ENCODE data around the gene TRIM26. TPM values are rescaled to one million over a fixed set of nuclear protein-coding genes. Genes with fewer than 3 reads are reported as not detected.

Gene TRIM26
- total RNA-seq, 4 donors from 2014 or later, result 26.9 to 46.8 (median 37.6) TPM

DNA sequence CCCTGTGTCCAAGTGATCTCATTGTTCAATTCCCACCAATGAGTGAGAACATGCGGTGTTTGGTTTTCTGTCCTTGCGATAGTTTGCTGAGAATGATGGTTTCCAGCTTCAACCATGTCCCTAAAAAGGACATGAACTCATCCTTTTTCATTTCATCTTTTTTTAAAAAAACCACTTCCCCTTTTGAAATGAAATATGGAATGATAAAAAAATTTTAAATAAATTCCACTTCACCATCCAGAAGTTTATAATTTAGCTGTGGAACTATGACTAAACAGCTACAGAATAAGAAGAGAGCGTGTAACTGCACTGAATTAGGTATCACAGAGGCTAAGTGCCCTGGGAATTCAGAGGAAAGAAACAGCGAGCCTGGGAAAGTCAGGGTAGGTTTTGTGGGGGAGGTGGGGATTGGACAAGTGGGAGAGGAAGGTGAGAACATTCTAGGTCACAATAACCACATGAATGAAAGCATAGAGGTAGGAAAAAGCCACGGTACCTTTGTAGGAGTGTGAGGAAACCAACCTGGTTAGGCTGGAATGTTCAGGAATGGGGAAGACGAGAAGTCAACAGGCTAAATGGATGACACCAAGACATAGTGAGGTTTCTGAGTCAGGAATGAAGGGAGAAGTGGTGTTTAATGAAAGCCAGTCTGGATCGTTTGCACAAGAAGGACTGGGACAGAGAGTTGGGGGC lies 63.2 kb downstream of the TRIM26 start:
- Histone ChIP-seq H3K9me3 (no peaks in the 10 kb centered on the region), H3K4me3 (no peak overlapping the region), H3K27ac (no peak overlapping the region), H3K36me3 (no peaks in the 10 kb centered on the region), H3K27me3 (peaks cover 0 to 19% of the 10 kb centered on the region in 2 donors), H3K4me1 (peaks cover 0 to 3% (median 0%) of the 10 kb centered on the region in 4 donors)
- no peak for DNase-seq (ENCODE audit: low spot score in 2 of 2)
- TF ChIP-seq POLR2A (IDR thresholded peaks at IDR 0.05) (no peak), EP300 (IDR thresholded peaks at IDR 0.05) (no peak)
- TF ChIP-seq, protein P1, sequence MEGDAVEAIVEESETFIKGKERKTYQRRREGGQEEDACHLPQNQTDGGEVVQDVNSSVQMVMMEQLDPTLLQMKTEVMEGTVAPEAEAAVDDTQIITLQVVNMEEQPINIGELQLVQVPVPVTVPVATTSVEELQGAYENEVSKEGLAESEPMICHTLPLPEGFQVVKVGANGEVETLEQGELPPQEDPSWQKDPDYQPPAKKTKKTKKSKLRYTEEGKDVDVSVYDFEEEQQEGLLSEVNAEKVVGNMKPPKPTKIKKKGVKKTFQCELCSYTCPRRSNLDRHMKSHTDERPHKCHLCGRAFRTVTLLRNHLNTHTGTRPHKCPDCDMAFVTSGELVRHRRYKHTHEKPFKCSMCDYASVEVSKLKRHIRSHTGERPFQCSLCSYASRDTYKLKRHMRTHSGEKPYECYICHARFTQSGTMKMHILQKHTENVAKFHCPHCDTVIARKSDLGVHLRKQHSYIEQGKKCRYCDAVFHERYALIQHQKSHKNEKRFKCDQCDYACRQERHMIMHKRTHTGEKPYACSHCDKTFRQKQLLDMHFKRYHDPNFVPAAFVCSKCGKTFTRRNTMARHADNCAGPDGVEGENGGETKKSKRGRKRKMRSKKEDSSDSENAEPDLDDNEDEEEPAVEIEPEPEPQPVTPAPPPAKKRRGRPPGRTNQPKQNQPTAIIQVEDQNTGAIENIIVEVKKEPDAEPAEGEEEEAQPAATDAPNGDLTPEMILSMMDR (IDR thresholded peaks at IDR 0.05), result no peak
- WGBS, 2 donors, result 64 to 65% methylated on average over 7 of the region's 7 CpGs

DNA sequence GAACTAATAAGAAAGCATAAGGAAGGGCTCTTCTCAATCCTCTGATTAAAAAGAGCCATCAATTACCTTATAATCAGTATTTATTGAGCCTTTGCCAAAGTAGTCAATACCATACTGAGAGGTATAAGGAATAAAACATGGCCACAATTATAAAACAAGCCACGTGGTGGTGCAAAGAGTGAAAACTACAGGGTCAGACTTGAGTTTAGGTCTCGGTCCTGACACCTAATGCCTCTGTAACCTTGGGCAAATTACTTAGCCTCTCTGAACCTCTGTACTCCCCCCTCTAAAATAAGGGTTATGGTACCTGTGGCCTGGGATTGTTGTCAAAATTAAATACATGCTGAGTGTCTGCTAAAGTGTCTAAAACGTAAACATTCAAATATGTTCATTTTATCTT lies 64.0 kb downstream of the TRIM26 start:
- Histone ChIP-seq H3K27ac (no peak overlapping the region), H3K27me3 (peaks cover 0 to 26% of the 10 kb centered on the region in 2 donors), H3K4me1 (no peaks in the 10 kb centered on the region), H3K9me3 (no peaks in the 10 kb centered on the region), H3K4me3 (no peak overlapping the region), H3K36me3 (no peaks in the 10 kb centered on the region)
- 52 to 62% methylated on average over 3 of the region's 3 CpGs for WGBS, 2 donors
- TF ChIP-seq POLR2A (IDR thresholded peaks at IDR 0.05) (no peak), EP300 (IDR thresholded peaks at IDR 0.05) (no peak)
- TF ChIP-seq, protein P1 (IDR thresholded peaks at IDR 0.05), result no peak
- no peak for DNase-seq (ENCODE audit: low spot score in 2 of 2)

DNA sequence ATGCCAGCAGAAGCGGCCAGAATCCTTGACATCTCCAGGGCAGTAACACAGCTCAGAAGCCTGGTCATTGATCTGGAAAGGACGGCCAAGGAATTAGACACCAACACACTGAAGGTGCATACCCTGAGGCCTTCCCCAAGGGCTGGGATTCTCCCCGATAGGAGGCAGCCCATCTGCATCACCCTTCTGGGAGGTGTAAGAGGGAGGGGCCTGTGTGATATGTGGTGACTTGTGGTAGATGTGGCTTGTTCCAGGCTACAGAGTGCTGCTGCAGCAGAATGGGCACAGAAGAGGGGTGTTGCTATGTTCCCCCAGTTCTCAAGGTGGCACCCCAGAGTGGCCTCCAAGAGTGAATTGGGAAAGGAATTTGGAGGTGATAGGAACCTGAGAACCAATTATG lies 66.1 kb downstream of the TRIM26 start:
- DNase-seq (ENCODE audit: low spot score in 2 of 2), result no peak
- 79 to 89% methylated on average over 3 of the region's 3 CpGs for WGBS, 2 donors

DNA sequence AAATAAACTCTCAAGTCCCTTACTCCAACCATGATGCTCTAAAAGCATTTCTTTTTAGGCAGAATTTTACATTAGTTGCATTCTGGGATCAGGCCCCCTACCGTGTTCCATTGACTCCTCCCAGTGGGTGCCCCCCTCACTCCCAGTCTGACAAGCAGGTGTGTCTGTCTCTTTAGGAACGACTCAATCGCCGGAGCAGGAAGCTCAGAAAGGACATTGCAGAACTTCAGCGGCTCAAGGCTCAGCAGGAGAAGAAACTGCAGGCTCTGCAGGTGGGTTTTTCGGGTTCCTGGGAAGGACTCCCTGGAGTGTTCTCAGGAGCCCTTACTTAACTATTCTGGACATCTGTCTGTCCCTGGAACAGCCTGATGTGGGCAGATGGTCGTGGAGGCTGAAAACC lies 67.4 kb downstream of the TRIM26 start:
- no peaks in the 10 kb centered on the region for H3K9me3 ChIP-seq
- TF ChIP-seq, protein P1 (IDR thresholded peaks at IDR 0.05), result no peak
- TF ChIP-seq EP300 (IDR thresholded peaks at IDR 0.05), result no peak
- TF ChIP-seq POLR2A (IDR thresholded peaks at IDR 0.05), result no peak
- DNase-seq (ENCODE audit: low spot score in 2 of 2), result no peak
- H3K36me3 ChIP-seq, result no peaks in the 10 kb centered on the region
- no peak overlapping the region for H3K4me3 ChIP-seq
- H3K4me1 ChIP-seq, result no peaks in the 10 kb centered on the region
- no peak overlapping the region for H3K27ac ChIP-seq
- H3K27me3 ChIP-seq, result peaks cover 0 to 28% of the 10 kb centered on the region in 2 donors
- WGBS, 2 donors, result 47 to 62% methylated on average over 7 of the region's 7 CpGs

More for the DNA sequence above, 66.1 kb downstream of the TRIM26 start:
- H3K4me3 ChIP-seq, result no peak overlapping the region
- H3K36me3 ChIP-seq, result no peaks in the 10 kb centered on the region
- H3K9me3 ChIP-seq, result no peaks in the 10 kb centered on the region
- H3K27me3 ChIP-seq, result peaks cover 0 to 30% of the 10 kb centered on the region in 2 donors
- no peaks in the 10 kb centered on the region for H3K4me1 ChIP-seq
- TF ChIP-seq, protein P1 (IDR thresholded peaks at IDR 0.05), result no peak
- TF ChIP-seq EP300 (IDR thresholded peaks at IDR 0.05) (no peak), POLR2A (IDR thresholded peaks at IDR 0.05) (no peak)
- H3K27ac ChIP-seq, result no peak overlapping the region

DNA sequence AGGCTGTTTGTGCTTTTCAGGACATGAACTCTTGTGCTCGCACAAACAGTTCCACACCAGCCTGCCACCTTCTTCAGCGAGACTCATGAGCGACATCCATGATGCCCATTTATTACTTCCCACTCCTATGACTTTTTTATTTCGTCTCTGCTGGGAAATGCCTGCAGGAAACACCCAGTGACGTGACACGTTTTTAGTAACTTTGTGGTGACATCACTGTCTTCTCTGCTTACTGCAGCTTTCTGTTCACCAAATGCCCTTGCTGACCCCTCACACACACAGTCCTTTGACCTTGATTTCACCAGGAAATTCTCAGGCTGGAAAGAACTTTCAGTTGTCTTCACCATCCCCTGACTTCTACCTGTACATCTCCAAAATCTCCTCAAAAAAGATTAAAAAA lies 68.4 kb downstream of the TRIM26 start:
- no peaks in the 10 kb centered on the region for H3K9me3 ChIP-seq
- H3K27me3 ChIP-seq, result peaks cover 0 to 29% of the 10 kb centered on the region in 2 donors
- WGBS, 2 donors, result 51 to 52% methylated on average over 6 of the region's 6 CpGs

More for the DNA sequence above, 68.4 kb downstream of the TRIM26 start:
- no peaks in the 10 kb centered on the region for H3K36me3 ChIP-seq
- H3K27ac ChIP-seq, result no peak overlapping the region
- TF ChIP-seq, protein P1 (IDR thresholded peaks at IDR 0.05), result no peak
- no peak for DNase-seq (ENCODE audit: low spot score in 2 of 2)
- no peaks in the 10 kb centered on the region for H3K4me1 ChIP-seq
- H3K4me3 ChIP-seq, result no peak overlapping the region
